HepG2 (cell line): ENCODE measurements around the gene ABCA13. TPM values are rescaled to one million over a fixed set of nuclear protein-coding genes. Genes with fewer than 3 reads are reported as not detected.

Experiments used
- ATAC-seq: fragments of 200-7000 bp; cut with Tn5 transposase; 3 replicates; pipeline ENCODE4 v1.9.1; 2020; ENCODE audit warnings: mild to moderate bottlenecking, moderate library complexity
- BruUV-seq: library from RNA; stranded (reverse); fragments of 400-500 nt; replicated peaks from 2 replicates; lab custom pipeline; 2021; lab: Mats Ljungman, UMichigan
- CTCF ChIA-PET: fragments of 300-600 bp; formaldehyde crosslinking; extraction: SDS; loops from one replicate; lab custom pipeline; 2021; ENCODE audit warnings: low total read pairs, inconsistent platforms, low intra/inter-chr PET ratio; lab: Yijun Ruan, JAX
- POLR2A ChIA-PET: fragments of 350-600 bp; sonication (Branson Sonifier 250); formaldehyde crosslinking; loops from one replicate; lab custom pipeline; 2020; ENCODE audit warnings: antibody characterized with exemption, inconsistent platforms; lab: Yijun Ruan, JAX
- DNase-seq: peaks from one replicate; pipeline ENCODE4 v3.0.0-alpha.2; 2015; ENCODE audit warnings: low spot score
- FAIRE-seq: peaks from 3 replicates; lab custom pipeline; 2011; peaks lifted over from hg19 to GRCh38; lab: Jason Lieb, UNC
- H2AFZ ChIP-seq: one replicate; pipeline ENCODE4 v1.6.1; 2011; ENCODE audit warnings: low read length, inconsistent platforms
- H3K27ac ChIP-seq: fragments of 300-600 bp; 3 replicates; pipeline ENCODE4 v1.8.0; 2011; ENCODE audit warnings: mixed run types, mild to moderate bottlenecking, mixed read lengths, low read length, inconsistent platforms; ENCODE audit not compliant: insufficient read depth; ENCODE audit errors: extremely low read length
- H3K27me3 ChIP-seq, 2 experiments: fragments of 200-600 bp in 1 of 2; 2 replicates in 1 of 2; 3 replicates in 1 of 2; pipeline versions ENCODE4 v1.6.0 to v1.8.0; 2011; ENCODE audit warnings: low read length in 2 of 2, mild to moderate bottlenecking in 2 of 2, moderate library complexity in 2 of 2, inconsistent platforms in 1 of 2; ENCODE audit not compliant: insufficient read depth in 2 of 2, control insufficient read depth in 1 of 2
- H3K36me3 ChIP-seq, 2 experiments: fragments of 200-600 bp in 1 of 2; replicated peaks in 1 of 2; 2 replicates in 1 of 2; 3 replicates in 1 of 2; pipeline versions ENCODE4 v1.5.1 to v1.8.0; 2011; ENCODE audit warnings: low read length in 2 of 2, inconsistent platforms in 1 of 2; ENCODE audit not compliant: insufficient read depth in 2 of 2, control insufficient read depth in 1 of 2
- H3K4me1 ChIP-seq: 2 replicates; pipeline ENCODE4 v1.5.1; 2012; ENCODE audit warnings: low read length, inconsistent platforms; ENCODE audit not compliant: insufficient read depth
- H3K4me2 ChIP-seq: 2 replicates; pipeline ENCODE4 v1.6.0; 2011; ENCODE audit warnings: low read depth, low read length, inconsistent platforms
- H3K4me3 ChIP-seq, 3 experiments: fragments of 200-600 bp in 1 of 3; sonication (generic), shearing (Covaris generic) in 1 of 3; replicated peaks in 1 of 3; 2 replicates each; pipeline ENCODE4 v1.5.1; 2011 to 2016; ENCODE audit warnings: low read length in 3 of 3, inconsistent platforms in 2 of 3, low read depth in 2 of 3, mild to moderate bottlenecking in 2 of 3, control low read depth in 1 of 3, mixed read lengths in 1 of 3; ENCODE audit not compliant: insufficient read depth in 1 of 3
- H3K79me2 ChIP-seq: one replicate; pipeline ENCODE4 v1.6.1; 2011; ENCODE audit warnings: low read length, inconsistent platforms; ENCODE audit not compliant: insufficient read depth
- H3K9ac ChIP-seq: 2 replicates; pipeline ENCODE4 v1.6.0; 2011; ENCODE audit warnings: mild to moderate bottlenecking, low read depth, low read length, inconsistent platforms; ENCODE audit not compliant: insufficient read depth
- H3K9me3 ChIP-seq: 2 replicates; pipeline ENCODE4 v1.5.1; 2012; ENCODE audit warnings: mild to moderate bottlenecking, low read length
- H4K20me1 ChIP-seq: 2 replicates; pipeline ENCODE4 v1.6.0; 2011; ENCODE audit warnings: inconsistent platforms, mild to moderate bottlenecking, low read length, moderate library complexity; ENCODE audit not compliant: insufficient read depth
- EED ChIP-seq: sonication (generic); formaldehyde crosslinking; IDR thresholded peaks from 2 replicates; pipeline ENCODE4 v1.5.0; 2020; ENCODE audit warnings: mild to moderate bottlenecking, missing genetic modification reagents
- FOXP4 ChIP-seq: sonication (generic); formaldehyde crosslinking; IDR thresholded peaks from 2 replicates; pipeline ENCODE4 v1.4.0; 2020; ENCODE audit warnings: missing genetic modification reagents
- HNRNPK ChIP-seq: fragments of 200-400 bp; formaldehyde crosslinking; IDR thresholded peaks from 2 replicates; pipeline ENCODE4 v1.6.1; 2018; ENCODE audit warnings: low read length, low read depth, moderate library complexity, mild to moderate bottlenecking; ENCODE audit not compliant: poor library complexity, severe bottlenecking
- ZNF224 ChIP-seq: sonication (generic); formaldehyde crosslinking; IDR thresholded peaks from 2 replicates; pipeline ENCODE4 v1.5.0; 2020; ENCODE audit warnings: mild to moderate bottlenecking, missing genetic modification reagents
- ZSCAN25 ChIP-seq: sonication (generic); formaldehyde crosslinking; IDR thresholded peaks from 2 replicates; pipeline ENCODE4 v1.8.0; 2022; ENCODE audit warnings: mild to moderate bottlenecking, missing genetic modification reagents
- WGBS: methylation state at CpG from one replicate; pipeline ENCODE4 v1.1.6; 2017; ENCODE audit warnings: low lambda C conversion rate; 5-methylcytosine and 5-hydroxymethylcytosine counted together
- in situ Hi-C: cut with HindIII; loops from 2 replicates; pipeline ENCODE4 v1.10.0; 2017; ENCODE audit warnings: low pct_unique_long_range_greater_than_20kb; ENCODE audit not compliant: extremely low pct_ligation_motif_present
- intact Hi-C: fragments of 100-400 bp; cut with micrococcal nuclease; formaldehyde crosslinking; loops from one replicate; pipeline ENCODE4 v1.10.0; 2022; ENCODE audit not compliant: unreplicated experiment
- polyA plus RNA-seq, 8 experiments: library from polyadenylated mRNA; depleted of rRNA in 3 of 8; stranded (reverse) in 7 of 8; unstranded in 1 of 8; fragments of >200 nt; fragmentation: Illumina TruSeq in 4 of 8; extraction: Trizol in 4 of 8; gene quantifications; 2 replicates each; pipeline versions ENCODE4 v1.2.1 to v1.2.3, GENCODE V29; 2011 to 2016; ENCODE audit warnings: low read depth in 4 of 8, missing spikeins in 1 of 8, mixed read lengths in 1 of 8; ENCODE audit not compliant: insufficient read depth in 1 of 8
- total RNA-seq, 5 experiments: library from RNA; depleted of rRNA; stranded (reverse); fragments of >200 nt; fragmentation: Illumina TruSeq; extraction: Trizol; gene quantifications; 2 replicates each; pipeline ENCODE4 v1.2.3, GENCODE V29; 2016; ENCODE audit warnings: low read depth in 1 of 5
- TF ChIP-seq, protein P1 (sequence below): IDR thresholded peaks from 2 replicates; pipeline ENCODE4 v1.6.1; 2016; ENCODE audit warnings: missing compliant biosample characterization, missing genetic modification reagents, borderline replicate concordance
- TF ChIP-seq, protein P2 (sequence below): sonication (generic); formaldehyde crosslinking; IDR thresholded peaks from 2 replicates; pipeline ENCODE4 v1.5.0; 2020; ENCODE audit warnings: missing genetic modification reagents
- TF ChIP-seq, protein P3 (sequence below): sonication (generic); formaldehyde crosslinking; IDR thresholded peaks from 2 replicates; pipeline ENCODE4 v1.4.0; 2020; ENCODE audit warnings: mild to moderate bottlenecking, missing genetic modification reagents, borderline replicate concordance

ABCA13 gene
- total and polyA plus RNA-seq, 2 of the 13 experiments (the other 11 are each of a cell fraction or from before 2014, with no cell fraction given), result 0.03 TPM; not detected in 1

DNA sequence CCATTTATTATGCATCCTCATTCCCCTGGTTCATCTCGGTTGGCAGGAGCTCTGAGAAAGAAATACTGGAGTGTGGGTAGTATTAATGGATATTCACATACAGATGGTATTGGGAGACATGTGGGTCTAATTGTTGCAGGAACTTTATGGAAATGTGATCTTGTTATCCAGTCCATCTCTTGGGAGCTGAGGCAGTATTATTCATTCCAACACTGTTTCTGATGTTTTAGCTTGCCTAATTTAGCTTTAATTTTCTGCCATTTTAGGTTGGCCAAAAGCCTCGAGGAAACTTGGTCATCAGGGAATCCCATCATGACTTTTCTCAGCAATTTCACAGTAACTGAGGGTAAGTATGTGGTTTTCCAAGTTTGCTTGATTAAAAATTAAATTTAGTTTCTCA, 125.7 kb downstream of the ABCA13 start:
- ChIA-PET CTCF (no interaction called here), POLR2A (no interaction called here)
- no peak for DNase-seq
- no TSS peak for BruUV-seq
- H3K9me3 ChIP-seq, result no peaks in the 10 kb centered on the region
- in situ Hi-C loops, result no loop called here
- no peaks in the 10 kb centered on the region for H3K4me1 ChIP-seq
- no peak for ATAC-seq
- no peak for FAIRE-seq
- no peak overlapping the region for H3K4me3 ChIP-seq
- 0 out of 5 replicates have a peak, but pooled peaks cover 0 to 3% of the 10 kb centered on the region in 2 experiments for H3K27me3 ChIP-seq
- no peaks in the 10 kb centered on the region for H3K36me3 ChIP-seq
- H3K79me2 ChIP-seq, result no peaks in the 10 kb centered on the region
- no peak overlapping the region for H3K4me2 ChIP-seq
- intact Hi-C loops, result loop anchor here (5.0 kb wide), 1 partner anchor 870 kb away; no protein-coding TSS in a partner anchor
- WGBS, result 2% methylated on average over 2 of the region's 2 CpGs
- no peak overlapping the region for H3K9ac ChIP-seq
- TF ChIP-seq EED (CRISPR knock-in tag), result no peak
- TF ChIP-seq FOXP4 (CRISPR knock-in tag), result no peak
- TF ChIP-seq, all 625 proteins: peak for 0
- Histone ChIP-seq H4K20me1 (no peaks in the 10 kb centered on the region), H2AFZ (no peak overlapping the region), H3K27ac (no peak overlapping the region)

DNA sequence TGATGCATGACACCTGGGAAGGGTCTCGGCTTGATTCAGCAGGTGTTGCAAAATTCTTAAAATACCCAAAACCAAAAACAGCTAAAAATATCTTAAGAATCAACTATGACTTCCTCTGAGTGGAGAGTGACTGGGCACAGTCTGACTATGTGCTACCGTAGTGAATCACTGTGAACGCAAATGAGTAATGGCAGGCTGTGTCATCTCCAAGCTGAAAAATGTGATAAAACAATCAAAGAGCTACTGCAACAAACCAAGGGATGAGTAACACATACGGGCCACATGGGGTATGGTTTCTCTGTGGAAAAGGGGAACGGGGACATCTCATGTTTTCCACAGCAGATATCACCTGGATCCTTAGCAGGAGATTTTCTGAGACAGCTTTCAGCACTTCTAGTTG, 127.5 kb downstream of the ABCA13 start:
- intact Hi-C loops (loop anchor here (5.0 kb wide), 1 partner anchor 869 kb away; no protein-coding TSS in a partner anchor), in situ Hi-C loops (no loop called here)
- no peak overlapping the region for H3K9ac ChIP-seq
- H3K27me3 ChIP-seq, result no peaks in the 10 kb centered on the region
- no peak overlapping the region for H2AFZ ChIP-seq
- BruUV-seq, result no TSS peak
- H3K79me2 ChIP-seq, result no peaks in the 10 kb centered on the region
- 0% methylated on average over 5 of the region's 5 CpGs for WGBS
- no peaks in the 10 kb centered on the region for H3K4me1 ChIP-seq
- FAIRE-seq (no peak), DNase-seq (no peak), ATAC-seq (no peak)
- ChIA-PET CTCF (interaction anchor here (1.3 to 1.7 kb wide), 2 partner anchors 576 to 1554 kb away, joined by 3 to 6 read pairs; no protein-coding TSS in a partner anchor), POLR2A (no interaction called here)
- no peaks in the 10 kb centered on the region for H3K9me3 ChIP-seq
- H3K4me3 ChIP-seq, result no peak overlapping the region
- H4K20me1 ChIP-seq, result no peaks in the 10 kb centered on the region
- no peaks in the 10 kb centered on the region for H3K36me3 ChIP-seq
- no peak overlapping the region for H3K27ac ChIP-seq
- H3K4me2 ChIP-seq, result no peak overlapping the region
- TF ChIP-seq HNRNPK, result no peak
- TF ChIP-seq, protein P1, sequence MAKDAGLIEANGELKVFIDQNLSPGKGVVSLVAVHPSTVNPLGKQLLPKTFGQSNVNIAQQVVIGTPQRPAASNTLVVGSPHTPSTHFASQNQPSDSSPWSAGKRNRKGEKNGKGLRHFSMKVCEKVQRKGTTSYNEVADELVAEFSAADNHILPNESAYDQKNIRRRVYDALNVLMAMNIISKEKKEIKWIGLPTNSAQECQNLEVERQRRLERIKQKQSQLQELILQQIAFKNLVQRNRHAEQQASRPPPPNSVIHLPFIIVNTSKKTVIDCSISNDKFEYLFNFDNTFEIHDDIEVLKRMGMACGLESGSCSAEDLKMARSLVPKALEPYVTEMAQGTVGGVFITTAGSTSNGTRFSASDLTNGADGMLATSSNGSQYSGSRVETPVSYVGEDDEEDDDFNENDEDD (CRISPR knock-in tag), result no peak
- TF ChIP-seq, protein P2, sequence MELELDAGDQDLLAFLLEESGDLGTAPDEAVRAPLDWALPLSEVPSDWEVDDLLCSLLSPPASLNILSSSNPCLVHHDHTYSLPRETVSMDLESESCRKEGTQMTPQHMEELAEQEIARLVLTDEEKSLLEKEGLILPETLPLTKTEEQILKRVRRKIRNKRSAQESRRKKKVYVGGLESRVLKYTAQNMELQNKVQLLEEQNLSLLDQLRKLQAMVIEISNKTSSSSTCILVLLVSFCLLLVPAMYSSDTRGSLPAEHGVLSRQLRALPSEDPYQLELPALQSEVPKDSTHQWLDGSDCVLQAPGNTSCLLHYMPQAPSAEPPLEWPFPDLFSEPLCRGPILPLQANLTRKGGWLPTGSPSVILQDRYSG (CRISPR knock-in tag), result no peak
- TF ChIP-seq ZNF224, result no peak
- TF ChIP-seq, protein P3, sequence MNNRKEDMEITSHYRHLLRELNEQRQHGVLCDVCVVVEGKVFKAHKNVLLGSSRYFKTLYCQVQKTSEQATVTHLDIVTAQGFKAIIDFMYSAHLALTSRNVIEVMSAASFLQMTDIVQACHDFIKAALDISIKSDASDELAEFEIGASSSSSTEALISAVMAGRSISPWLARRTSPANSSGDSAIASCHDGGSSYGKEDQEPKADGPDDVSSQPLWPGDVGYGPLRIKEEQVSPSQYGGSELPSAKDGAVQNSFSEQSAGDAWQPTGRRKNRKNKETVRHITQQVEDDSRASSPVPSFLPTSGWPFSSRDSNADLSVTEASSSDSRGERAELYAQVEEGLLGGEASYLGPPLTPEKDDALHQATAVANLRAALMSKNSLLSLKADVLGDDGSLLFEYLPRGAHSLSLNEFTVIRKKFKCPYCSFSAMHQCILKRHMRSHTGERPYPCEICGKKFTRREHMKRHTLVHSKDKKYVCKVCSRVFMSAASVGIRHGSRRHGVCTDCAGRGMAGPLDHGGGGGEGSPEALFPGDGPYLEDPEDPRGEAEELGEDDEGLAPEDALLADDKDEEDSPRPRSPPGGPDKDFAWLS (CRISPR knock-in tag), result no peak
- no peak for TF ChIP-seq ZSCAN25
